HepG2 (cell line): ENCODE results near the gene NDFIP2.

Source experiments
- ATF3 ChIP-seq: sonication (generic); formaldehyde crosslinking; IDR thresholded peaks from 2 replicates; pipeline ENCODE4 v1.4.0; 2020; ENCODE audit warnings: missing genetic modification reagents
- ESRRA ChIP-seq: sonication (generic); formaldehyde crosslinking; IDR thresholded peaks from 2 replicates; pipeline ENCODE4 v1.5.1; 2020; ENCODE audit warnings: mild to moderate bottlenecking, low read depth, missing genetic modification reagents
- FOXP1 ChIP-seq, 2 experiments: fragments of 450-650 bp in 1 of 2; IDR thresholded peaks; 2 replicates each; pipeline ENCODE4 v1.6.1; 2017 to 2018; ENCODE audit warnings: antibody characterized with exemption in 1 of 2
- GABPB1 ChIP-seq: IDR thresholded peaks from 2 replicates; pipeline ENCODE4 v1.6.1; 2016; ENCODE audit warnings: mild to moderate bottlenecking, missing genetic modification reagents, moderate library complexity, missing compliant biosample characterization
- JDP2 ChIP-seq: sonication (generic); formaldehyde crosslinking; IDR thresholded peaks from 2 replicates; pipeline ENCODE4 v1.8.1; 2022; ENCODE audit warnings: missing genetic modification reagents, borderline replicate concordance
- MAX ChIP-seq: IDR thresholded peaks from 2 replicates; pipeline ENCODE4 v1.6.1; 2012; ENCODE audit warnings: inconsistent platforms
- NR2C2 ChIP-seq: sonication (generic); formaldehyde crosslinking; IDR thresholded peaks from 2 replicates; pipeline ENCODE4 v1.4.0; 2020; ENCODE audit warnings: missing genetic modification reagents, mild to moderate bottlenecking, moderate library complexity, borderline replicate concordance
- PHF8 ChIP-seq: sonication (generic); formaldehyde crosslinking; IDR thresholded peaks from 2 replicates; pipeline ENCODE4 v1.5.0; 2020; ENCODE audit warnings: missing genetic modification reagents
- POLR2A ChIP-seq, 2 experiments: IDR thresholded peaks; 2 replicates each; pipeline ENCODE4 v1.6.1; 2011; ENCODE audit warnings: low read depth in 2 of 2, low read length in 2 of 2, mild to moderate bottlenecking in 1 of 2, moderate library complexity in 1 of 2; ENCODE audit not compliant: insufficient read depth in 1 of 2
- TEAD2 ChIP-seq: sonication (generic); formaldehyde crosslinking; IDR thresholded peaks from 2 replicates; pipeline ENCODE4 v1.9.0; 2021; ENCODE audit warnings: missing genetic modification reagents
- ZNF101 ChIP-seq: sonication (generic); formaldehyde crosslinking; IDR thresholded peaks from 2 replicates; pipeline ENCODE4 v1.4.0; 2020; ENCODE audit warnings: mild to moderate bottlenecking, low read depth, missing genetic modification reagents, borderline replicate concordance
- TF ChIP-seq, protein P1 (sequence below): sonication (generic); formaldehyde crosslinking; IDR thresholded peaks from 2 replicates; pipeline ENCODE4 v1.4.0; 2020; ENCODE audit warnings: missing genetic modification reagents, borderline replicate concordance

DNA sequence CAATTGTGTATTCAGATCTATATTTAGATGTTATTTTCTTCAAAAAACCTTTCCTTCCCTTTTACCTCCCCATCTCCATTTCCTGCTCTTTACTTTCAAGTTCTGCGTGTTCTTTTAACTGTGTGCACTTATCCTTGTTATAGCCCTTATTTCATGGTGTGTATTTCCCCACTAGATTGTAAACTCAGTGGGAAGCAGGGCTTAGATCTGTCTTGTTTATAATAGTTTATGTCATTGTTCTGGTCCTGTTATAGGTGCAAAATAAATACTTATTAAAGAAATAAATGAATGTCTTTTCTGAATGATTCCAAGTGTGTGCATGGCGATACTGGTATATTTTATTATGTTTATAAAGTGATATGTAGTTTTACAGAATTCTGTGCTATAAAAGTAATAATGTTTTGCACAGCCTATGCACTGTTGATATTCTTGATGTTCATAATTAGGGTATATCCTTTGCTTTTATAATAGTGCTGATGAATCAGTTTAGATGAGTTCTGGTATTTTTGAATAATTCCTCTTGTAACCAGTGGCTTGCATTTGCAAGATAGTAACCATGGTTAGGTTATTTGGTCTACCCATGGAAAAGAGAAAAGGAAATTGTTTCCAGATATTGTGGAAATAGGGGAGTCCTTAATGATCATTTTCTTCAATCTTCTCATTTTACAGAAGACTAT, 12.1 kb downstream of the NDFIP2 start:
- TF ChIP-seq GABPB1 (no peak), MAX (no peak), FOXP1 (IDR thresholded peaks at IDR 0.05) (no peak), FOXP1 (CRISPR knock-in tag; IDR thresholded peaks at IDR 0.05) (no peak), TEAD2 (CRISPR knock-in tag) (no peak), POLR2A (IDR thresholded peaks at IDR 0.05; ENCODE audit: insufficient read depth in 1 of 2, low read depth in 2 of 2, low read length in 2 of 2) (no peak), ESRRA (CRISPR knock-in tag) (no peak), NR2C2 (CRISPR knock-in tag) (no peak), PHF8 (CRISPR knock-in tag) (no peak), JDP2 (no peak), ATF3 (no peak), ZNF101 (CRISPR knock-in tag) (no peak)
- TF ChIP-seq, protein P1, sequence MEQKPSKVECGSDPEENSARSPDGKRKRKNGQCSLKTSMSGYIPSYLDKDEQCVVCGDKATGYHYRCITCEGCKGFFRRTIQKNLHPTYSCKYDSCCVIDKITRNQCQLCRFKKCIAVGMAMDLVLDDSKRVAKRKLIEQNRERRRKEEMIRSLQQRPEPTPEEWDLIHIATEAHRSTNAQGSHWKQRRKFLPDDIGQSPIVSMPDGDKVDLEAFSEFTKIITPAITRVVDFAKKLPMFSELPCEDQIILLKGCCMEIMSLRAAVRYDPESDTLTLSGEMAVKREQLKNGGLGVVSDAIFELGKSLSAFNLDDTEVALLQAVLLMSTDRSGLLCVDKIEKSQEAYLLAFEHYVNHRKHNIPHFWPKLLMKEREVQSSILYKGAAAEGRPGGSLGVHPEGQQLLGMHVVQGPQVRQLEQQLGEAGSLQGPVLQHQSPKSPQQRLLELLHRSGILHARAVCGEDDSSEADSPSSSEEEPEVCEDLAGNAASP (CRISPR knock-in tag): no peak
